Measurements from ENCODE around the gene SNAI3.

The SNAI3 gene

GRCh38 chr16:88705801-88706228 is 19.5 kb upstream of the SNAI3 start:
- DNase-seq (ENCODE audit: low read depth in 4 of 4, low spot score in 1 of 4) = no peak

- DNase-seq (ENCODE audit: low read depth in 4 of 4, low spot score in 1 of 4) = no peak
Observed at GRCh38 chr16:88705076-88705684, 18.9 kb upstream of the SNAI3 start.

GRCh38 chr16:88703486-88704309 is 17.4 kb upstream of the SNAI3 start:
- DNase-seq (ENCODE audit: low read depth in 4 of 4, low spot score in 1 of 4) = peak in 1 of 4 experiments; percentile 63

- no peak for DNase-seq (ENCODE audit: low read depth in 4 of 4, low spot score in 1 of 4)
Observed at GRCh38 chr16:88702371-88703210, 16.3 kb upstream of the SNAI3 start.

- DNase-seq (ENCODE audit: low read depth in 4 of 4, low spot score in 1 of 4) = no peak
Observed at GRCh38 chr16:88701581-88702370, 15.5 kb upstream of the SNAI3 start.

GRCh38 chr16:88700636-88701482 is 14.6 kb upstream of the SNAI3 start:
- DNase-seq (ENCODE audit: low read depth in 4 of 4, low spot score in 1 of 4) = peak; percentile 77 to 94 (median 88)

GRCh38 chr16:88700322-88700635 is 14.0 kb upstream of the SNAI3 start:
- no peak for DNase-seq (ENCODE audit: low read depth in 4 of 4, low spot score in 1 of 4)

GRCh38 chr16:88699180-88699579 is 12.9 kb upstream of the SNAI3 start:
- no peak for DNase-seq (ENCODE audit: low read depth in 4 of 4, low spot score in 1 of 4)

- DNase-seq (ENCODE audit: low read depth in 4 of 4, low spot score in 1 of 4) = no peak
Observed at GRCh38 chr16:88698646-88699045, 12.3 kb upstream of the SNAI3 start.

GRCh38 chr16:88697831-88698615 is 11.7 kb upstream of the SNAI3 start:
- DNase-seq (ENCODE audit: low read depth in 4 of 4, low spot score in 1 of 4) = no peak

GRCh38 chr16:88697116-88697830 is 11.0 kb upstream of the SNAI3 start:
- DNase-seq (ENCODE audit: low read depth in 4 of 4, low spot score in 1 of 4) = no peak

- no peak for DNase-seq (ENCODE audit: low read depth in 4 of 4, low spot score in 1 of 4)
Observed at GRCh38 chr16:88696441-88696840, 10.1 kb upstream of the SNAI3 start.

- DNase-seq (ENCODE audit: low read depth in 4 of 4, low spot score in 1 of 4) = no peak
Observed at GRCh38 chr16:88695753-88696152, 9.4 kb upstream of the SNAI3 start.

GRCh38 chr16:88695218-88695617 is 8.9 kb upstream of the SNAI3 start:
- no peak for DNase-seq (ENCODE audit: low read depth in 4 of 4, low spot score in 1 of 4)

GRCh38 chr16:88694221-88695087 is 8.1 kb upstream of the SNAI3 start:
- no peak for DNase-seq (ENCODE audit: low read depth in 4 of 4, low spot score in 1 of 4)

GRCh38 chr16:88693420-88694177 is 7.3 kb upstream of the SNAI3 start:
- no peak for DNase-seq (ENCODE audit: low read depth in 4 of 4, low spot score in 1 of 4)

GRCh38 chr16:88692861-88693260 is 6.6 kb upstream of the SNAI3 start:
- no peak for DNase-seq (ENCODE audit: low read depth in 4 of 4, low spot score in 1 of 4)

All from stimulated activated CD4-positive, alpha-beta T cell treated with anti-CD3 and anti-CD28 coated beads, Interleukin-1b, Interleukin-23, amount 100 ng/mL, for 24 hours (primary cell).